ENCODE data around the gene FGF22.

The FGF22 gene

DNA sequence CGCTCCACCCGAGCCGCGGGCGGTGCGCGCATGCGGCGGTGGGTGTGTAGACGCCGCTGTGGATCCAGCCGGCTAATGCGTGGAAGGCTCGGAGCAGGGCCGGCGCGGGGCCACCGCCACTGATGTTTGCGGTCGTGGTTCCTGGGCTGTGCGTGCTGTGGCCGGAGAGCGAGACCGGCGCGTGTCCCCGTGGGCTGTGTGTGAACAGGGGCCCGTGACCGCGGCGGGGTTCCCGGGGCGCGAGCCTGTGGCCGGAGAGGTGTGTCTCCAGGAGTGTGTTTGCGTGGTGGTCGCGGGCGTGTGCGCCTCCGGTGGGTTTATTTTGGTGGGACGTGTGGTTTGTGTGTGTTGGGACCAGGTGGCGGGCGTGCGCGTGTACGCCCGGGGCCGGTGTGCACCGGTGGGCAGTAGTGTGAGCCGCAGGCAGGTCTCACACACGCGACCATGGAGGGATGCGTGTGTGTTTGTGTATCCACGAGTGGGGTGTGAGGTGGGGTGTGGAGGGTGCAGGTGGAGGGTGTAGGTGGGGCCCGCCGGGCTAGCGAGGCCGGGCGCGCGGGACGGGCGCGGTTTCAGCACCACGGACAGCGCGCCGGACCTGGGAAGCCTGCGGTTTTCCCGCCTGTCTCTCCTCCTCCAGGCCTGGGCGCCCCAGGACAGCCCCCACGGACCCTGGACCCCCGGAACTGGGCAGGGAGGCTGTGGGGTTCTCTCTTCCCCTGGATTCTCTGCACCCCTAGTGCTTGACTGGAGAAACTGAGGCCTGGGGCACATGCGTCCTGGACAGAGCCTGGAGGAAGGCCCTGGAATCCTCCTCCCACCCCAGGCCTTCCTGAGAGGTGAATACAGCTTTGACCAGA, 48.4 kb upstream of the FGF22 start:
- H3K9me3 ChIP-seq (replicated peaks; ENCODE audit: insufficient read depth, low read length) = no peaks in the 10 kb centered on the region
- no peaks in the 10 kb centered on the region for H3K36me3 ChIP-seq (replicated peaks; ENCODE audit: insufficient read depth, low read length)
- H3K4me3 ChIP-seq (ENCODE audit: low read length) = no peak overlapping the region
- H3K9ac ChIP-seq (ENCODE audit: low read length) = no peak overlapping the region
- no peak overlapping the region for H3K27ac ChIP-seq (ENCODE audit: low read length)
- no peaks in the 10 kb centered on the region for H3K79me2 ChIP-seq (ENCODE audit: low read length)
- no peak for DNase-seq
- no peaks in the 10 kb centered on the region for H3K9me2 ChIP-seq (replicated peaks; ENCODE audit: insufficient read depth, low read length)
- H3K4me2 ChIP-seq (ENCODE audit: low read depth, low read length) = no peak overlapping the region
- no peak overlapping the region for H2AFZ ChIP-seq (ENCODE audit: low read length)
- peaks cover 79% of the 10 kb centered on the region for H3K27me3 ChIP-seq (replicated peaks; ENCODE audit: insufficient read depth, low read length)
- no peaks in the 10 kb centered on the region for H3F3A ChIP-seq (ENCODE audit: insufficient read depth, low read length)
- TF ChIP-seq EZH2 (optimal IDR thresholded peaks at IDR 0.05; ENCODE audit: low read depth, low read length) (no peak), CTCF (IDR thresholded peaks at IDR 0.05; ENCODE audit: low read length) (no peak), EZH2phosphoT487 (IDR thresholded peaks at IDR 0.05; ENCODE audit: low read length) (no peak)
- no peaks in the 10 kb centered on the region for H3K4me1 ChIP-seq (ENCODE audit: low read length)
- no peaks in the 10 kb centered on the region for H4K20me1 ChIP-seq (ENCODE audit: insufficient read depth, low read length)

- TF ChIP-seq CTCF (IDR thresholded peaks at IDR 0.05; ENCODE audit: low read length) (no peak), EZH2phosphoT487 (IDR thresholded peaks at IDR 0.05; ENCODE audit: low read length) (no peak), EZH2 (optimal IDR thresholded peaks at IDR 0.05; ENCODE audit: low read depth, low read length) (no peak)
- Histone ChIP-seq H3K36me3 (replicated peaks; ENCODE audit: insufficient read depth, low read length) (no peaks in the 10 kb centered on the region), H3K4me2 (ENCODE audit: low read depth, low read length) (no peak overlapping the region), H3F3A (ENCODE audit: insufficient read depth, low read length) (no peaks in the 10 kb centered on the region), H3K9me3 (replicated peaks; ENCODE audit: insufficient read depth, low read length) (no peaks in the 10 kb centered on the region), H3K9ac (ENCODE audit: low read length) (no peak overlapping the region), H3K79me2 (ENCODE audit: low read length) (no peaks in the 10 kb centered on the region), H3K4me1 (ENCODE audit: low read length) (no peaks in the 10 kb centered on the region), H3K9me2 (replicated peaks; ENCODE audit: insufficient read depth, low read length) (no peaks in the 10 kb centered on the region), H3K4me3 (ENCODE audit: low read length) (no peak overlapping the region), H3K27ac (ENCODE audit: low read length) (no peak overlapping the region), H2AFZ (ENCODE audit: low read length) (no peak overlapping the region), H4K20me1 (ENCODE audit: insufficient read depth, low read length) (no peaks in the 10 kb centered on the region), H3K27me3 (replicated peaks; ENCODE audit: insufficient read depth, low read length) (peaks cover 79% of the 10 kb centered on the region)
- no peak for DNase-seq
Observed at GRCh38 chr19:592101-592500, 47.6 kb upstream of the FGF22 start.

- Histone ChIP-seq H2AFZ (ENCODE audit: low read length) (no peak overlapping the region), H3K9ac (ENCODE audit: low read length) (no peak overlapping the region), H3K4me1 (ENCODE audit: low read length) (no peaks in the 10 kb centered on the region), H3F3A (ENCODE audit: insufficient read depth, low read length) (no peaks in the 10 kb centered on the region), H3K79me2 (ENCODE audit: low read length) (no peaks in the 10 kb centered on the region), H4K20me1 (ENCODE audit: insufficient read depth, low read length) (no peaks in the 10 kb centered on the region), H3K9me2 (replicated peaks; ENCODE audit: insufficient read depth, low read length) (no peaks in the 10 kb centered on the region), H3K4me2 (ENCODE audit: low read depth, low read length) (no peak overlapping the region), H3K9me3 (replicated peaks; ENCODE audit: insufficient read depth, low read length) (no peaks in the 10 kb centered on the region), H3K27ac (ENCODE audit: low read length) (no peak overlapping the region), H3K27me3 (replicated peaks; ENCODE audit: insufficient read depth, low read length) (peaks cover 82% of the 10 kb centered on the region), H3K36me3 (replicated peaks; ENCODE audit: insufficient read depth, low read length) (no peaks in the 10 kb centered on the region), H3K4me3 (ENCODE audit: low read length) (no peak overlapping the region)
- TF ChIP-seq CTCF (IDR thresholded peaks at IDR 0.05; ENCODE audit: low read length) (no peak), EZH2 (optimal IDR thresholded peaks at IDR 0.05; ENCODE audit: low read depth, low read length) (no peak), EZH2phosphoT487 (IDR thresholded peaks at IDR 0.05; ENCODE audit: low read length) (no peak)
- no peak for DNase-seq
Observed at GRCh38 chr19:593055-593454, 46.6 kb upstream of the FGF22 start.

All from MM.1S (cell line).